Cardiac fibroblast (primary cell): ENCODE data around the gene GALC.

Experiments
- DNase-seq, 2 donors: peaks; one replicate each; pipeline versions ENCODE4 v3.0.0 to v3.0.0-alpha.2; 2010; ENCODE audit warnings: low read depth in 2 of 2
- H3K4me3 ChIP-seq, 2 donors: replicated peaks in 1 of 2; 1 replicate in 1 of 2; 2 replicates in 1 of 2; pipeline ENCODE4 v1.5.1; 2011; ENCODE audit warnings: low read depth in 2 of 2, low read length in 2 of 2, mild to moderate bottlenecking in 2 of 2, moderate library complexity in 1 of 2
- TF ChIP-seq, protein P1 (sequence below): IDR thresholded peaks from one replicate; pipeline ENCODE4 v1.5.1; 2011; ENCODE audit warnings: low read depth, mild to moderate bottlenecking, low read length, inconsistent platforms

GALC gene

DNA sequence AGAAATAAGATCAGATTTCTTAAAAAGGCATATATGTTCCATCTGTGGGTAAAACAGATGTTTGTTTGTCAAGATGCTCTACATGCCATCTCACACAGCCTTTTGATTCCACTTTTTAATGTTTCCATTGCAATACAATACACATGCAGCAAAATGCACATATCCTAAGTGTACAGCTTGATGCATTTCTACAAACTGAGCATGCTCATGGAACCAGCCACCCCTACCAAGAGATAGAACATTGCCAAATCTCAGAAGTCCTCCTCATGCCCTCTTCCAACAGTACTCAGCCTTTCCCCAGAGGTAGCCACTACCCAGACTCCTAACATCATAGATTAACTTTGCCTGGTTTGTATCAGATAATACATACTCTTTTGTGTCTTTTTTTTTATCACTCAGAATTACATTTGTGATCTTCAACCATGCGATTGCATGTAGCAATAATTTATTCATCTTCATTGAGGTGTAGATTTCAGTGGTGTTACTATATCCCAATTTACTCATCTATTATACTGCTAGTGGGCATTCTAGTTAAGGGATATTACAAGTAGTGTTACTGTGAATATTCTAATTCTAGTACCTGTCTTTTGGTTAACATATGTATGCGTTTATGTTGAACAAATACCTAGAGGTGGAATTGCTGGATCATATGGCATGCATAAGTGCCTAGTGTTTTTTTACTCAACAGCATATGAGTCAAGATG lies 15.2 kb upstream of the GALC start:
- no peak overlapping the region for H3K4me3 ChIP-seq
- DNase-seq = no peak
- TF ChIP-seq, protein P1, sequence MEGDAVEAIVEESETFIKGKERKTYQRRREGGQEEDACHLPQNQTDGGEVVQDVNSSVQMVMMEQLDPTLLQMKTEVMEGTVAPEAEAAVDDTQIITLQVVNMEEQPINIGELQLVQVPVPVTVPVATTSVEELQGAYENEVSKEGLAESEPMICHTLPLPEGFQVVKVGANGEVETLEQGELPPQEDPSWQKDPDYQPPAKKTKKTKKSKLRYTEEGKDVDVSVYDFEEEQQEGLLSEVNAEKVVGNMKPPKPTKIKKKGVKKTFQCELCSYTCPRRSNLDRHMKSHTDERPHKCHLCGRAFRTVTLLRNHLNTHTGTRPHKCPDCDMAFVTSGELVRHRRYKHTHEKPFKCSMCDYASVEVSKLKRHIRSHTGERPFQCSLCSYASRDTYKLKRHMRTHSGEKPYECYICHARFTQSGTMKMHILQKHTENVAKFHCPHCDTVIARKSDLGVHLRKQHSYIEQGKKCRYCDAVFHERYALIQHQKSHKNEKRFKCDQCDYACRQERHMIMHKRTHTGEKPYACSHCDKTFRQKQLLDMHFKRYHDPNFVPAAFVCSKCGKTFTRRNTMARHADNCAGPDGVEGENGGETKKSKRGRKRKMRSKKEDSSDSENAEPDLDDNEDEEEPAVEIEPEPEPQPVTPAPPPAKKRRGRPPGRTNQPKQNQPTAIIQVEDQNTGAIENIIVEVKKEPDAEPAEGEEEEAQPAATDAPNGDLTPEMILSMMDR = no peak

DNA sequence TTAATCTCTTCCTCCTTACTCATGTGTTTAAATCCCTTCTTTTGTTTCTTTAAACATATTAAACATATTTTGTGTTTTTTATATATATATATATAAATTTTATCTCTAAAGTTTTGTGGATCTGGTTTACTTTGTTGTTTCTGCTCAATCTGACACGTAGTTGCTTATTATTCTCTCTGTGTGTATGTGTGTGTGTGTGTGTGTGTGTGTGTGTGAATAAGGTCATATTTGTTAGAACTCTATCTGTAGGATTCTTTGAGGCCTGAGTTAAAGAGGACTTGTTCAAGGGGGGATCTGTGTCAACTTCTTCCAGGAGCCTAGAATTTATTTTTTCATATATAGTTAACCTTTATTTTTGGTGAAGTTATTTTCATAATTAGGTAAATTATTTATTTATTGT lies 14.6 kb upstream of the GALC start:
- H3K4me3 ChIP-seq = no peak overlapping the region
- TF ChIP-seq, protein P1 = no peak
- DNase-seq = no peak

DNA sequence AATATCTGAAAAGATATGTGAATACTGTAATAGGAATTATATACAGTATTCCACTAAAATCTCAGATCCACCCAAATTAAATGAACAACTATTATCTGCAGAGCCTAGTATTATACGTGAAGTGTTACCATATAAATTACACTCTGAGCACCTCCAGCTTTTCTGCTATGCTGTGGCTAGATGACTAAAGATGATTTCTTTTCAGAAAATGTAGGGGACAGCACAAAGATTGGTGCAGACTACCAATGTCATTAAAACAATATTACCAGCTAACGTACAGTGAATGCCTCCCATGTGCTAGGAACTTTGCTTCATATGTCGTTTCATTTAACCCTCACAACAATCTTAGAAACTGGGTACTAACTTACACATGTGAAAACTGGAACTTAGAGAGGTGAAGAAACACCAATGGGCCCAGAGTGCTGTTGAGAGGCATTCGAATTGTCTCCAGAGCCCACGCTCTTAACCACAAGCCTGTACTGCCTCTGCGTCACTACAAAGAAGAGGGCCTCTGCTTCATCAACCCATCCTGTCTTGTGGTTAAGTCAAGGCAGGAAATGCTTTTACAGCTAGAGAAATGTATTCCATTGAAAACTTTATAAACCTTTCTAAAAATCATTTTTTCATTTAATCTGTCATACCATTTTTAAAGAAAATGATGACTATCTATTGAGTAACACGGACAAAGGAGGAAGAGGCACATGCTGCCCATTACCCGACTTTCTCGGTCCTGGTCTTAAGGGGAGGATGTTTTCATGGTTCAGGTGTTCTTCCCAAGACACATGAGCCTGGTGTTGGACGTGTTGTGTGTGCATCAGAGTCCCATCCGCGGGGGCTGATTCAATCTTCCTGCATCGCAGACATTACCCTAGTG lies 13.2 kb upstream of the GALC start:
- TF ChIP-seq, protein P1 = no peak
- H3K4me3 ChIP-seq = no peak overlapping the region
- peak in 1 of 2 donors; percentile 31 for DNase-seq

DNA sequence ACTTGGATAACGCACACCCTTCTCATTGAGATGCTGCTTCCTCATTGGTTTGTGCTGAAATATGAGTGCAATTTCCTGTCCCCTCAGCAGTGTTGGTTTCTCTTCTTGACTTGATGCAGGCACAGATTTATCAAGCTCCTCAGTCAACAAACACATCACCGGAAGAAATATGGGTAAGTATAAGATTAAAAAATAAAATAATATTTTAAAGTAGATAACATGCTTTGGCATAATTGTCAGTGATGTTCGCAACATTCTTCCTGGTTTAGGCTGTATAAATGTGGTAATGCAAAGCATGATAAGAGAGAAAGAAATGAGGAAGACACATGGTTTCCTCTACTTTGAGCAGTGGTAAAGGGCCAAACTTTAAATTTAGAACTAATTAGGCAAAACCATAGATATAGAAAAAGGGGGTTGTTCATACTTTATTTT lies 12.1 kb upstream of the GALC start, which contains the start of gene GPR65:
Gene GPR65, plus strand, starts transcription at position 86 of the 432 bp plus-strand sequence. CDS start 5,713 bp downstream, outside the sequence.
- DNase-seq = peak; percentile 49 to 51
- TF ChIP-seq, protein P1 = no peak
- no peak within 1 kb of the TSS for H3K4me3 ChIP-seq

DNA sequence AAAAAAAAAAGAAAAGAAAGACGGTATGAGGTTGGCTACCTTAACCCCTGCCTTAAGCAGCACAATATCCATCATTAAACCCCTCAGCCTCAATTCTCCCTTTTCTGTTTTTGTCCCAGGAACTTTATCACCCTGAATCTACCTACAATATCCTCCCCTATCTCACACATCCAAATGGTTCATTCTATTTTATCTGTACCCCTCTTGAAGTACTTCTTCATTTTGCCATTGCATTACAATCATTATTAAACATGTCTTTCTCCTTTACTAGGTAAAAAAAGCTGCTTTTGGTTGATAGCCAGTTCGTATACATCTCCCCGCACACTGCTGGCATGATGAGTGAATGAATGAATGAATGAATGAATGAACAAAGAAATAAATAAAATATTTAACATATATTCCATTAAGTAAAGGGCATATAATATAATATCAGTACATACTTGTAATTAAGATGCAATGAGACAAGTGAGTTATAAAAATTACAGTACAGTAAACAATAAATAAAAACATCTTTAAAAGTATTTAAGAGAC lies 11.6 kb upstream of the GALC start:
- TF ChIP-seq, protein P1 = no peak
- no peak overlapping the region for H3K4me3 ChIP-seq
- no peak for DNase-seq

DNA sequence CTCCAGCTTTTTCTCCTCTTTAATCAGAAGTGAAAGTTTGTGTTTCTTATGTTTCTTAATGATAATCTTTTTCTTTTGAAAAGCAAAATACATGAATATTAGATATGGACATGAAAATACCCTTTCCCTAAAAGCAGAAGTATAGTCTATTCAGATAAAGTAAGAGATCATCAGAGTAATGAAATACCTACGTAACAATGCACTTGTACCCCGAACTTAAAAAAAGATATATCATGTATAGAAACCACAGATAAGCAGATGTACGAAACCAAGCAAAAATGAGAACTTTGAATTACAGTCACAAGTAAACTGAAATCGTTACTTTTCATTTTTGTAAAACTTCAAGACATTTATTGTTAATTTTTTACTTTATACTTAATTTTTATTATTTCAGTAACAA lies 10.4 kb upstream of the GALC start:
- TF ChIP-seq, protein P1 = no peak
- no peak for DNase-seq
- no peak overlapping the region for H3K4me3 ChIP-seq
